Activated T-cell treated with anti-CD3 and anti-CD28 coated beads, Interleukin-2, amount 50 U/mL, for 48 hours (primary cell): Measurements from ENCODE around the gene ARHGEF4.

Experiments used
- DNase-seq, 2 experiments: peaks; one replicate each; pipeline ENCODE4 v3.0.0-alpha.2; 2020

The ARHGEF4 gene

GRCh38 chr2:130834931-130835765, 1.6 kb upstream of the ARHGEF4 start:
- no peak for DNase-seq

GRCh38 chr2:130835766-130836015, 1.0 kb upstream of the ARHGEF4 start:
- DNase-seq, result no peak

GRCh38 chr2:130837175-130837810, 579 bp downstream of the ARHGEF4 start:
- DNase-seq, result no peak

- no peak for DNase-seq
These were observed 1.3 kb downstream of the ARHGEF4 start for GRCh38 chr2:130837811-130838565.

GRCh38 chr2:130839011-130839780, 2.5 kb downstream of the ARHGEF4 start:
- no peak for DNase-seq

- no peak for DNase-seq
These were observed 3.8 kb downstream of the ARHGEF4 start for GRCh38 chr2:130840506-130840905.

GRCh38 chr2:130841741-130842365, 5.1 kb downstream of the ARHGEF4 start:
- DNase-seq, result no peak

- no peak for DNase-seq
These were observed 6.1 kb downstream of the ARHGEF4 start for GRCh38 chr2:130842770-130843169.

GRCh38 chr2:130843321-130843985, 6.7 kb downstream of the ARHGEF4 start:
- no peak for DNase-seq

GRCh38 chr2:130844161-130844560, 7.4 kb downstream of the ARHGEF4 start:
- no peak for DNase-seq

GRCh38 chr2:130845505-130846085, 8.9 kb downstream of the ARHGEF4 start:
- DNase-seq, result no peak

- DNase-seq, result no peak
These were observed 9.5 kb downstream of the ARHGEF4 start for GRCh38 chr2:130846233-130846632.

- no peak for DNase-seq
These were observed 10.1 kb downstream of the ARHGEF4 start for GRCh38 chr2:130846686-130847375.

- no peak for DNase-seq
These were observed 11.2 kb downstream of the ARHGEF4 start for GRCh38 chr2:130847776-130848525.

- no peak for DNase-seq
These were observed 12.0 kb downstream of the ARHGEF4 start for GRCh38 chr2:130848526-130849210.

- DNase-seq, result no peak
These were observed 13.4 kb downstream of the ARHGEF4 start for GRCh38 chr2:130849896-130850787.

- no peak for DNase-seq
These were observed 14.3 kb downstream of the ARHGEF4 start for GRCh38 chr2:130850788-130851623.
